Measurements from ENCODE around the gene CPNE4. TPM values are rescaled to one million over a fixed set of nuclear protein-coding genes. Genes with fewer than 3 reads are reported as not detected.
A peak's percentile ranks its signal among the peaks of the same experiment; 100 is the strongest.

The CPNE4 gene
- total and polyA plus RNA-seq, 4 donors: 0.02 to 1.6 (median 0.29) TPM

GRCh38 chr3:131530388-131530787 lies 504.4 kb downstream of the CPNE4 start:
- ATAC-seq (ENCODE audit: insufficient read depth, low FRiP score): no peak
- peaks cover 0 to 5% (median 3%) of the 10 kb centered on the region in 3 donors for H3K27me3 ChIP-seq (ENCODE audit: control insufficient read depth in 3 of 3, insufficient read depth in 3 of 3, low read length in 2 of 3)
- H3K36me3 ChIP-seq (ENCODE audit: control insufficient read depth in 4 of 4, insufficient read depth in 4 of 4, low read length in 4 of 4): no peaks in the 10 kb centered on the region
- TF ChIP-seq CTCF (IDR thresholded peaks at IDR 0.05; ENCODE audit: control extremely low read depth, extremely low read depth): no peak
- no peaks in the 10 kb centered on the region for H3K9me3 ChIP-seq (ENCODE audit: control insufficient read depth in 4 of 4, insufficient read depth in 3 of 4, low read length in 3 of 4)
- peaks cover 0 to 4% (median 0%) of the 10 kb centered on the region in 5 donors for H3K4me1 ChIP-seq (ENCODE audit: control insufficient read depth in 5 of 5, insufficient read depth in 5 of 5, low read length in 5 of 5)
- no peak overlapping the region for H3K4me3 ChIP-seq
- H3K27ac ChIP-seq (ENCODE audit: low read depth in 1 of 2, low read length in 1 of 2): no peak overlapping the region
- 89 to 97% methylated on average over 1 of the region's 1 CpG for WGBS, 2 donors
- H3K9ac ChIP-seq (ENCODE audit: insufficient read depth in 1 of 2, low read length in 2 of 2): no peak overlapping the region
- no peak for DNase-seq

GRCh38 chr3:131526801-131527347 lies 507.9 kb downstream of the CPNE4 start:
- Histone ChIP-seq H3K4me3 (no peak overlapping the region), H3K9ac (ENCODE audit: insufficient read depth in 1 of 2, low read length in 2 of 2) (no peak overlapping the region), H3K36me3 (ENCODE audit: control insufficient read depth in 4 of 4, insufficient read depth in 4 of 4, low read length in 4 of 4) (no peaks in the 10 kb centered on the region), H3K9me3 (ENCODE audit: control insufficient read depth in 4 of 4, insufficient read depth in 3 of 4, low read length in 3 of 4) (no peaks in the 10 kb centered on the region), H3K27me3 (ENCODE audit: control insufficient read depth in 3 of 3, insufficient read depth in 3 of 3, low read length in 2 of 3) (peaks cover 0 to 5% (median 4%) of the 10 kb centered on the region in 3 donors), H3K4me1 (ENCODE audit: control insufficient read depth in 5 of 5, insufficient read depth in 5 of 5, low read length in 5 of 5) (peaks cover 0 to 4% (median 0%) of the 10 kb centered on the region in 5 donors), H3K27ac (ENCODE audit: low read depth in 1 of 2, low read length in 1 of 2) (no peak overlapping the region)
- 10 to 13% methylated on average over 35 to 37 of the region's 37 CpGs for WGBS, 2 donors
- TF ChIP-seq CTCF (IDR thresholded peaks at IDR 0.05; ENCODE audit: control extremely low read depth, extremely low read depth): no peak
- DNase-seq: peak; percentile 70 to 80 (median 79)
- ATAC-seq (ENCODE audit: insufficient read depth, low FRiP score): peak; percentile 66

- H3K27me3 ChIP-seq (ENCODE audit: control insufficient read depth in 3 of 3, insufficient read depth in 3 of 3, low read length in 2 of 3): no peaks in the 10 kb centered on the region
- ATAC-seq (ENCODE audit: insufficient read depth, low FRiP score): no peak
- no peaks in the 10 kb centered on the region for H3K4me1 ChIP-seq (ENCODE audit: control insufficient read depth in 5 of 5, insufficient read depth in 5 of 5, low read length in 5 of 5)
- TF ChIP-seq CTCF (IDR thresholded peaks at IDR 0.05; ENCODE audit: control extremely low read depth, extremely low read depth): no peak
- H3K9me3 ChIP-seq (ENCODE audit: control insufficient read depth in 4 of 4, insufficient read depth in 3 of 4, low read length in 3 of 4): no peaks in the 10 kb centered on the region
- no peak overlapping the region for H3K9ac ChIP-seq (ENCODE audit: insufficient read depth in 1 of 2, low read length in 2 of 2)
- H3K4me3 ChIP-seq: no peak overlapping the region
- no peaks in the 10 kb centered on the region for H3K36me3 ChIP-seq (ENCODE audit: control insufficient read depth in 4 of 4, insufficient read depth in 4 of 4, low read length in 4 of 4)
- WGBS, 2 donors: 82 to 93% methylated on average over 7 of the region's 7 CpGs
- DNase-seq: no peak
- no peak overlapping the region for H3K27ac ChIP-seq (ENCODE audit: low read depth in 1 of 2, low read length in 1 of 2)
These were observed 516.1 kb downstream of the CPNE4 start for GRCh38 chr3:131518680-131519079.

GRCh38 chr3:131505421-131505820 lies 529.4 kb downstream of the CPNE4 start:
- Histone ChIP-seq H3K4me1 (ENCODE audit: control insufficient read depth in 5 of 5, insufficient read depth in 5 of 5, low read length in 5 of 5) (peaks cover 0 to 16% (median 6%) of the 10 kb centered on the region in 5 donors), H3K36me3 (ENCODE audit: control insufficient read depth in 4 of 4, insufficient read depth in 4 of 4, low read length in 4 of 4) (peaks cover 0 to 5% (median 2%) of the 10 kb centered on the region in 4 donors), H3K9me3 (ENCODE audit: control insufficient read depth in 4 of 4, insufficient read depth in 3 of 4, low read length in 3 of 4) (no peaks in the 10 kb centered on the region), H3K9ac (ENCODE audit: insufficient read depth in 1 of 2, low read length in 2 of 2) (no peak overlapping the region), H3K27me3 (ENCODE audit: control insufficient read depth in 3 of 3, insufficient read depth in 3 of 3, low read length in 2 of 3) (peaks cover 0 to 17% (median 5%) of the 10 kb centered on the region in 3 donors), H3K27ac (ENCODE audit: low read depth in 1 of 2, low read length in 1 of 2) (no peak overlapping the region), H3K4me3 (no peak overlapping the region)
- DNase-seq (no peak), ATAC-seq (ENCODE audit: insufficient read depth, low FRiP score) (no peak)
- TF ChIP-seq CTCF (IDR thresholded peaks at IDR 0.05; ENCODE audit: control extremely low read depth, extremely low read depth): no peak
- 78 to 89% methylated on average over 4 of the region's 4 CpGs for WGBS, 2 donors

Data from lung (tissue), 12 donors.